HepG2 (cell line): ENCODE measurements around the gene TASP1. TPM values are rescaled to one million over a fixed set of nuclear protein-coding genes. Genes with fewer than 3 reads are reported as not detected.
A peak's percentile ranks its signal among the peaks of the same experiment; 100 is the strongest.

Experiments used
- ATAC-seq: fragments of 200-7000 bp; cut with Tn5 transposase; 3 replicates; pipeline ENCODE4 v1.9.1; 2020; ENCODE audit warnings: mild to moderate bottlenecking, moderate library complexity
- BruUV-seq: library from RNA; stranded (reverse); fragments of 400-500 nt; replicated peaks from 2 replicates; lab custom pipeline; 2021; lab: Mats Ljungman, UMichigan
- CTCF ChIA-PET: fragments of 300-600 bp; formaldehyde crosslinking; extraction: SDS; loops from one replicate; lab custom pipeline; 2021; ENCODE audit warnings: low total read pairs, inconsistent platforms, low intra/inter-chr PET ratio; lab: Yijun Ruan, JAX
- POLR2A ChIA-PET: fragments of 350-600 bp; sonication (Branson Sonifier 250); formaldehyde crosslinking; loops from one replicate; lab custom pipeline; 2020; ENCODE audit warnings: antibody characterized with exemption, inconsistent platforms; lab: Yijun Ruan, JAX
- DNase-seq: peaks from one replicate; pipeline ENCODE4 v3.0.0-alpha.2; 2015; ENCODE audit warnings: low spot score
- FAIRE-seq: peaks from 3 replicates; lab custom pipeline; 2011; peaks lifted over from hg19 to GRCh38; lab: Jason Lieb, UNC
- H2AFZ ChIP-seq: one replicate; pipeline ENCODE4 v1.6.1; 2011; ENCODE audit warnings: low read length, inconsistent platforms
- H3K27ac ChIP-seq: fragments of 300-600 bp; 3 replicates; pipeline ENCODE4 v1.8.0; 2011; ENCODE audit warnings: mixed run types, mild to moderate bottlenecking, mixed read lengths, low read length, inconsistent platforms; ENCODE audit not compliant: insufficient read depth; ENCODE audit errors: extremely low read length
- H3K27me3 ChIP-seq, 2 experiments: fragments of 200-600 bp in 1 of 2; 2 replicates in 1 of 2; 3 replicates in 1 of 2; pipeline versions ENCODE4 v1.6.0 to v1.8.0; 2011; ENCODE audit warnings: low read length in 2 of 2, mild to moderate bottlenecking in 2 of 2, moderate library complexity in 2 of 2, inconsistent platforms in 1 of 2; ENCODE audit not compliant: insufficient read depth in 2 of 2, control insufficient read depth in 1 of 2
- H3K36me3 ChIP-seq, 2 experiments: fragments of 200-600 bp in 1 of 2; replicated peaks in 1 of 2; 2 replicates in 1 of 2; 3 replicates in 1 of 2; pipeline versions ENCODE4 v1.5.1 to v1.8.0; 2011; ENCODE audit warnings: low read length in 2 of 2, inconsistent platforms in 1 of 2; ENCODE audit not compliant: insufficient read depth in 2 of 2, control insufficient read depth in 1 of 2
- H3K4me1 ChIP-seq: 2 replicates; pipeline ENCODE4 v1.5.1; 2012; ENCODE audit warnings: low read length, inconsistent platforms; ENCODE audit not compliant: insufficient read depth
- H3K4me2 ChIP-seq: 2 replicates; pipeline ENCODE4 v1.6.0; 2011; ENCODE audit warnings: low read depth, low read length, inconsistent platforms
- H3K4me3 ChIP-seq, 3 experiments: fragments of 200-600 bp in 1 of 3; sonication (generic), shearing (Covaris generic) in 1 of 3; replicated peaks in 1 of 3; 2 replicates each; pipeline ENCODE4 v1.5.1; 2011 to 2016; ENCODE audit warnings: low read length in 3 of 3, inconsistent platforms in 2 of 3, low read depth in 2 of 3, mild to moderate bottlenecking in 2 of 3, control low read depth in 1 of 3, mixed read lengths in 1 of 3; ENCODE audit not compliant: insufficient read depth in 1 of 3
- H3K79me2 ChIP-seq: one replicate; pipeline ENCODE4 v1.6.1; 2011; ENCODE audit warnings: low read length, inconsistent platforms; ENCODE audit not compliant: insufficient read depth
- H3K9ac ChIP-seq: 2 replicates; pipeline ENCODE4 v1.6.0; 2011; ENCODE audit warnings: mild to moderate bottlenecking, low read depth, low read length, inconsistent platforms; ENCODE audit not compliant: insufficient read depth
- H3K9me3 ChIP-seq: 2 replicates; pipeline ENCODE4 v1.5.1; 2012; ENCODE audit warnings: mild to moderate bottlenecking, low read length
- H4K20me1 ChIP-seq: 2 replicates; pipeline ENCODE4 v1.6.0; 2011; ENCODE audit warnings: inconsistent platforms, mild to moderate bottlenecking, low read length, moderate library complexity; ENCODE audit not compliant: insufficient read depth
- ATF3 ChIP-seq: sonication (generic); formaldehyde crosslinking; IDR thresholded peaks from 2 replicates; pipeline ENCODE4 v1.4.0; 2020; ENCODE audit warnings: missing genetic modification reagents
- IKZF5 ChIP-seq: IDR thresholded peaks from 2 replicates; pipeline ENCODE4 v1.6.1; 2018; ENCODE audit warnings: missing genetic modification reagents, mild to moderate bottlenecking, missing compliant biosample characterization
- MAFF ChIP-seq: IDR thresholded peaks from 2 replicates; pipeline ENCODE4 v1.6.1; 2011; ENCODE audit warnings: low read depth, low read length, improper control_type of control experiment
- MAFK ChIP-seq, 2 experiments: IDR thresholded peaks in 1 of 2; conservative IDR thresholded peaks in 1 of 2; 2 replicates each; pipeline ENCODE4 v1.6.1; 2011; ENCODE audit warnings: improper control_type of control experiment in 2 of 2, low read length in 2 of 2
- SKI ChIP-seq: fragments of 450-650 bp; IDR thresholded peaks from one replicate; pipeline ENCODE4 v1.6.1; 2018; ENCODE audit warnings: mild to moderate bottlenecking; ENCODE audit not compliant: partially characterized antibody
- ZNF234 ChIP-seq: sonication (generic); formaldehyde crosslinking; conservative IDR thresholded peaks from 2 replicates; pipeline ENCODE4 v1.5.1; 2020; ENCODE audit warnings: mild to moderate bottlenecking, missing genetic modification reagents
- ZNF619 ChIP-seq: sonication (generic); formaldehyde crosslinking; IDR thresholded peaks from 2 replicates; pipeline ENCODE4 v1.4.0; 2020; ENCODE audit warnings: mild to moderate bottlenecking, missing genetic modification reagents
- ZNF772 ChIP-seq: sonication (generic); formaldehyde crosslinking; IDR thresholded peaks from 2 replicates; pipeline ENCODE4 v1.5.0; 2020; ENCODE audit warnings: mild to moderate bottlenecking, missing genetic modification reagents
- WGBS: methylation state at CpG from one replicate; pipeline ENCODE4 v1.1.6; 2017; ENCODE audit warnings: low lambda C conversion rate; 5-methylcytosine and 5-hydroxymethylcytosine counted together
- in situ Hi-C: cut with HindIII; loops from 2 replicates; pipeline ENCODE4 v1.10.0; 2017; ENCODE audit warnings: low pct_unique_long_range_greater_than_20kb; ENCODE audit not compliant: extremely low pct_ligation_motif_present
- intact Hi-C: fragments of 100-400 bp; cut with micrococcal nuclease; formaldehyde crosslinking; loops from one replicate; pipeline ENCODE4 v1.10.0; 2022; ENCODE audit not compliant: unreplicated experiment
- polyA plus RNA-seq, 8 experiments: library from polyadenylated mRNA; depleted of rRNA in 3 of 8; stranded (reverse) in 7 of 8; unstranded in 1 of 8; fragments of >200 nt; fragmentation: Illumina TruSeq in 4 of 8; extraction: Trizol in 4 of 8; gene quantifications; 2 replicates each; pipeline versions ENCODE4 v1.2.1 to v1.2.3, GENCODE V29; 2011 to 2016; ENCODE audit warnings: low read depth in 4 of 8, missing spikeins in 1 of 8, mixed read lengths in 1 of 8; ENCODE audit not compliant: insufficient read depth in 1 of 8
- total RNA-seq, 5 experiments: library from RNA; depleted of rRNA; stranded (reverse); fragments of >200 nt; fragmentation: Illumina TruSeq; extraction: Trizol; gene quantifications; 2 replicates each; pipeline ENCODE4 v1.2.3, GENCODE V29; 2016; ENCODE audit warnings: low read depth in 1 of 5
- TF ChIP-seq, protein P1 (sequence below): sonication (generic); formaldehyde crosslinking; IDR thresholded peaks from 2 replicates; pipeline ENCODE4 v1.4.0; 2020; ENCODE audit warnings: mild to moderate bottlenecking, missing genetic modification reagents, borderline replicate concordance

Gene TASP1
- total and polyA plus RNA-seq, 2 of the 13 experiments (the other 11 are each of a cell fraction or from before 2014, with no cell fraction given): 10.0 to 25.2 TPM

GRCh38 chr20:13428684-13429083, 210.0 kb downstream of the TASP1 start:
- Histone ChIP-seq H4K20me1 (no peaks in the 10 kb centered on the region), H3K27me3 (no peaks in the 10 kb centered on the region), H3K36me3 (peaks cover 0 to 8% of the 10 kb centered on the region in 2 experiments; a peak in 1 of 5 replicates), H3K9ac (no peak overlapping the region), H3K9me3 (no peaks in the 10 kb centered on the region), H3K4me2 (no peak overlapping the region), H2AFZ (no peak overlapping the region), H3K27ac (no peak overlapping the region), H3K4me1 (peaks cover 47% of the 10 kb centered on the region), H3K4me3 (no peak overlapping the region), H3K79me2 (no peaks in the 10 kb centered on the region)
- intact Hi-C loops (loop anchor here (10.0 kb wide), 1 partner anchor 314 kb away; no protein-coding TSS in a partner anchor), in situ Hi-C loops (no loop called here)
- POLR2A ChIA-PET: no interaction called here
- CTCF ChIA-PET: no interaction called here
- TF ChIP-seq MAFK (conservative IDR thresholded peaks at IDR 0.05 in 1 of 2, IDR thresholded peaks at IDR 0.05 in 1 of 2; ENCODE audit: low read length in 2 of 2) (peak; percentile 84 to 87), ZNF234 (CRISPR knock-in tag) (0 out of 2 replicates have a peak, but pooled peaks have one; percentile 28), MAFF (peak; percentile 75), SKI (no peak)
- 100% methylated on average over 1 of the region's 1 CpG for WGBS
- ATAC-seq (no peak), DNase-seq (no peak), FAIRE-seq (no peak)
- no TSS peak for BruUV-seq

GRCh38 chr20:13426870-13427269, 211.9 kb downstream of the TASP1 start:
- ChIA-PET CTCF (no interaction called here), POLR2A (no interaction called here)
- no peaks in the 10 kb centered on the region for H3K9me3 ChIP-seq
- H3K4me3 ChIP-seq: no peak overlapping the region
- ATAC-seq (no peak), FAIRE-seq (no peak), DNase-seq (no peak)
- H3K27me3 ChIP-seq: no peaks in the 10 kb centered on the region
- no peak overlapping the region for H3K4me2 ChIP-seq
- H3K36me3 ChIP-seq: peaks cover 0 to 7% of the 10 kb centered on the region in 2 experiments; a peak in 1 of 5 replicates
- H3K79me2 ChIP-seq: no peaks in the 10 kb centered on the region
- intact Hi-C loops (loop anchor here (10.0 kb wide), 1 partner anchor 312 kb away; no protein-coding TSS in a partner anchor), in situ Hi-C loops (no loop called here)
- no TSS peak for BruUV-seq
- H3K27ac ChIP-seq: no peak overlapping the region
- no peak overlapping the region for H2AFZ ChIP-seq
- TF ChIP-seq IKZF5 (CRISPR knock-in tag) (no peak), ATF3 (CRISPR knock-in tag) (no peak), ZNF619 (CRISPR knock-in tag) (no peak), ZNF772 (no peak)
- TF ChIP-seq, protein P1, sequence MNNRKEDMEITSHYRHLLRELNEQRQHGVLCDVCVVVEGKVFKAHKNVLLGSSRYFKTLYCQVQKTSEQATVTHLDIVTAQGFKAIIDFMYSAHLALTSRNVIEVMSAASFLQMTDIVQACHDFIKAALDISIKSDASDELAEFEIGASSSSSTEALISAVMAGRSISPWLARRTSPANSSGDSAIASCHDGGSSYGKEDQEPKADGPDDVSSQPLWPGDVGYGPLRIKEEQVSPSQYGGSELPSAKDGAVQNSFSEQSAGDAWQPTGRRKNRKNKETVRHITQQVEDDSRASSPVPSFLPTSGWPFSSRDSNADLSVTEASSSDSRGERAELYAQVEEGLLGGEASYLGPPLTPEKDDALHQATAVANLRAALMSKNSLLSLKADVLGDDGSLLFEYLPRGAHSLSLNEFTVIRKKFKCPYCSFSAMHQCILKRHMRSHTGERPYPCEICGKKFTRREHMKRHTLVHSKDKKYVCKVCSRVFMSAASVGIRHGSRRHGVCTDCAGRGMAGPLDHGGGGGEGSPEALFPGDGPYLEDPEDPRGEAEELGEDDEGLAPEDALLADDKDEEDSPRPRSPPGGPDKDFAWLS: no peak
- H4K20me1 ChIP-seq: no peaks in the 10 kb centered on the region
- H3K9ac ChIP-seq: no peak overlapping the region
- H3K4me1 ChIP-seq: peaks cover 65% of the 10 kb centered on the region
- WGBS: 98% methylated on average over 3 of the region's 3 CpGs
